K562 (cell line): ENCODE data around the gene EFCAB10. TPM values are rescaled to one million over a fixed set of nuclear protein-coding genes. Genes with fewer than 3 reads are reported as not detected.

Source experiments
- ATAC-seq: fragments of 200-7000 bp; cut with Tn5 transposase; 3 replicates; pipeline ENCODE4 v1.9.1; 2020; ENCODE audit warnings: moderate library complexity
- BruUV-seq: library from RNA; stranded (reverse); fragments of 400-500 nt; replicated peaks from 2 replicates; lab custom pipeline; 2021; lab: Mats Ljungman, UMichigan
- CTCF ChIA-PET: fragments of 300-600 bp; formaldehyde crosslinking; extraction: SDS; loops from one replicate; lab custom pipeline; 2021; ENCODE audit warnings: low intra/inter-chr PET ratio; lab: Yijun Ruan, JAX
- POLR2A ChIA-PET: fragments of 300-600, 350-650 bp; sonication (Branson Sonifier 250); formaldehyde crosslinking; extraction: SDS; loops from one replicate; lab custom pipeline; 2021; ENCODE audit warnings: antibody characterized with exemption, inconsistent platforms; lab: Yijun Ruan, JAX
- DNase-seq, 4 experiments: peaks; one replicate each; pipeline versions ENCODE4 v3.0.0 to v3.0.0-alpha.2; 2011 to 2018; ENCODE audit warnings: low spot score in 3 of 4, mixed read lengths in 3 of 4; ENCODE audit errors: extremely low read depth in 1 of 4
- FAIRE-seq: peaks from 2 replicates; lab custom pipeline; 2011; peaks lifted over from hg19 to GRCh38; lab: Jason Lieb, UNC
- H2AFZ ChIP-seq: 2 replicates; pipeline ENCODE4 v1.6.0; 2011; ENCODE audit warnings: low read depth, low read length, control low read depth, inconsistent platforms
- H3K27ac ChIP-seq: fragments of 200-600 bp; 3 replicates; pipeline ENCODE4 v1.8.0; 2011; ENCODE audit warnings: low read depth, mild to moderate bottlenecking, control low read depth, inconsistent platforms, low read length, moderate library complexity, mixed read lengths; ENCODE audit errors: extremely low read depth
- H3K27me3 ChIP-seq, 2 experiments: fragments of 300-600 bp in 1 of 2; 2 replicates in 1 of 2; 3 replicates in 1 of 2; pipeline versions ENCODE4 v1.6.0 to v1.8.0; 2011; ENCODE audit warnings: inconsistent platforms in 2 of 2, low read length in 2 of 2, mild to moderate bottlenecking in 1 of 2, mixed read lengths in 1 of 2, moderate library complexity in 1 of 2; ENCODE audit not compliant: control insufficient read depth in 2 of 2, insufficient read depth in 2 of 2
- H3K36me3 ChIP-seq: fragments of 300-600 bp; 3 replicates; pipeline ENCODE4 v1.8.0; 2011; ENCODE audit warnings: mild to moderate bottlenecking, low read length, inconsistent platforms; ENCODE audit not compliant: control insufficient read depth, insufficient read depth
- H3K4me1 ChIP-seq, 2 experiments: fragments of 200-600 bp in 1 of 2; replicated peaks in 1 of 2; 2 replicates in 1 of 2; 3 replicates in 1 of 2; pipeline versions ENCODE4 v1.5.1 to v1.8.0; 2011; ENCODE audit warnings: inconsistent platforms in 2 of 2, low read length in 2 of 2, mild to moderate bottlenecking in 1 of 2, mixed read lengths in 1 of 2, moderate library complexity in 1 of 2; ENCODE audit not compliant: control insufficient read depth in 2 of 2, insufficient read depth in 2 of 2
- H3K4me2 ChIP-seq: 2 replicates; pipeline ENCODE4 v1.6.1; 2011; ENCODE audit warnings: low read length, control low read depth, inconsistent platforms, mixed read lengths; ENCODE audit not compliant: insufficient read depth
- H3K4me3 ChIP-seq: fragments of 200-600 bp; sonication (generic), shearing (Covaris generic); 2 replicates; pipeline ENCODE4 v1.5.1; 2016; ENCODE audit warnings: control low read depth, inconsistent platforms
- H3K79me2 ChIP-seq: fragments of 200-600 bp; 3 replicates; pipeline ENCODE4 v1.8.0; 2011; ENCODE audit warnings: low read length, inconsistent platforms; ENCODE audit not compliant: control insufficient read depth, insufficient read depth
- H3K9ac ChIP-seq, 2 experiments: 2 replicates each; pipeline versions ENCODE4 v1.6.0 to v1.6.1; 2011; ENCODE audit warnings: low read depth in 2 of 2, low read length in 2 of 2, control low read depth in 1 of 2, inconsistent platforms in 1 of 2, mild to moderate bottlenecking in 1 of 2, mixed read lengths in 1 of 2; ENCODE audit not compliant: insufficient read depth in 1 of 2
- H3K9me1 ChIP-seq: one replicate; pipeline ENCODE4 v1.6.0; 2011; ENCODE audit warnings: inconsistent platforms, mild to moderate bottlenecking, low read length, moderate library complexity; ENCODE audit not compliant: control insufficient read depth, insufficient read depth
- H3K9me3 ChIP-seq: replicated peaks from 2 replicates; pipeline ENCODE4 v1.5.1; 2011; ENCODE audit warnings: low read depth, low read length, inconsistent platforms; ENCODE audit not compliant: control insufficient read depth, insufficient read depth
- H4K20me1 ChIP-seq: replicated peaks from 2 replicates; pipeline ENCODE4 v1.6.1; 2011; ENCODE audit warnings: low read length, inconsistent platforms, mixed read lengths; ENCODE audit not compliant: control insufficient read depth, insufficient read depth
- ELF2 ChIP-seq: fragments of 250-450 bp; sonication (Bioruptor Pico); IDR thresholded peaks from 2 replicates; pipeline ENCODE4 v1.5.0; 2021; ENCODE audit warnings: mild to moderate bottlenecking
- FOXM1 ChIP-seq, 2 experiments: fragments of 450-650 bp in 1 of 2; sonication (generic) in 1 of 2; formaldehyde crosslinking in 1 of 2; IDR thresholded peaks; 2 replicates each; pipeline versions ENCODE4 v1.6.1 to v1.9.0; 2017 to 2022; ENCODE audit warnings: low read depth in 2 of 2, mild to moderate bottlenecking in 2 of 2, missing genetic modification reagents in 1 of 2, moderate library complexity in 1 of 2
- MBD2 ChIP-seq: sonication (generic); IDR thresholded peaks from 2 replicates; pipeline ENCODE4 v1.6.1; 2016; ENCODE audit warnings: low read depth, borderline replicate concordance
- SMARCC2 ChIP-seq: fragments of 450-650 bp; IDR thresholded peaks from 2 replicates; pipeline ENCODE4 v1.6.1; 2017; ENCODE audit warnings: antibody characterized with exemption, moderate library complexity, mild to moderate bottlenecking, low read depth
- TBL1XR1 ChIP-seq, 2 experiments: IDR thresholded peaks; 2 replicates each; pipeline ENCODE4 v1.6.1; 2012; ENCODE audit warnings: improper control_type of control experiment in 2 of 2, low read length in 2 of 2, mild to moderate bottlenecking in 1 of 2
- TCF3 ChIP-seq: sonication (generic); formaldehyde crosslinking; IDR thresholded peaks from 2 replicates; pipeline ENCODE4 v1.4.0; 2020; ENCODE audit warnings: mild to moderate bottlenecking, missing genetic modification reagents
- ZNF76 ChIP-seq: fragments of 250-450 bp; sonication (Bioruptor Pico); IDR thresholded peaks from 2 replicates; pipeline ENCODE4 v1.4.0; 2020; ENCODE audit warnings: mild to moderate bottlenecking, moderate library complexity, borderline replicate concordance
- WGBS: fragments of 100-300 bp; shearing (Covaris generic); methylation state at CpG from one replicate; pipeline ENCODE4 v1.1.6; 2016; ENCODE audit warnings: low coverage, mixed read lengths; ENCODE audit not compliant: insufficient coverage; ENCODE audit errors: missing lambda C conversion rate; 5-methylcytosine and 5-hydroxymethylcytosine counted together
- in situ Hi-C: fragments of 300-500 bp; cut with MboI; formaldehyde crosslinking; loops from 4 replicates; pipeline ENCODE4 v1.15.0; 2018; ENCODE audit warnings: inconsistent platforms, mixed read lengths
- intact Hi-C: fragments of 100-400 bp; cut with micrococcal nuclease; formaldehyde crosslinking; loops from 2 replicates; pipeline ENCODE4 v1.14.2; 2022
- polyA plus RNA-seq, 8 experiments: library from polyadenylated mRNA; depleted of rRNA in 4 of 8; stranded (reverse) in 5 of 8; unstranded in 3 of 8; fragments of >200 nt; fragmentation: Nextera tagmentation in 2 of 8; fragmentation: Illumina TruSeq in 1 of 8; extraction: Ambion mirVana in 2 of 8; extraction: Trizol in 1 of 8; gene quantifications; 2 replicates each; pipeline versions ENCODE4 v1.2.1 to v1.2.3, GENCODE V29; 2011 to 2014; ENCODE audit warnings: inconsistent platforms in 1 of 8, missing spikeins in 1 of 8
- total RNA-seq, 7 experiments: library from RNA; depleted of rRNA in 6 of 7; stranded (reverse); fragments of >200 nt in 6 of 7; fragmentation: Illumina TruSeq in 2 of 7; extraction: Trizol in 2 of 7; gene quantifications; 2 replicates each; pipeline versions ENCODE4 v1.2.1 to v1.2.3, GENCODE V29; 2011 to 2021; ENCODE audit warnings: low replicate concordance in 1 of 7
- TF ChIP-seq, protein P1 (sequence below), 2 experiments: fragments of 450-650 bp in 1 of 2; sonication (generic) in 1 of 2; formaldehyde crosslinking in 1 of 2; IDR thresholded peaks in 1 of 2; conservative IDR thresholded peaks in 1 of 2; 2 replicates each; pipeline versions ENCODE4 v1.6.1 to v1.8.1; 2016 to 2023; ENCODE audit warnings: mild to moderate bottlenecking in 2 of 2, moderate library complexity in 2 of 2, inconsistent platforms in 1 of 2, missing genetic modification reagents in 1 of 2
- TF ChIP-seq, protein P2 (sequence below): sonication (generic); formaldehyde crosslinking; IDR thresholded peaks from 2 replicates; pipeline ENCODE4 v1.8.0; 2022; ENCODE audit warnings: mild to moderate bottlenecking, missing genetic modification reagents
- TF ChIP-seq, protein P3 (sequence below): fragments of 200-800 bp; sonication (Bioruptor generic); IDR thresholded peaks from 2 replicates; pipeline ENCODE4 v1.6.1; 2017; ENCODE audit warnings: missing genetic modification characterization, missing compliant biosample characterization

The EFCAB10 gene
- total and polyA plus RNA-seq, 9 of the 15 experiments (the other 6 are each of a cell fraction or from before 2014, with no cell fraction given), result 5.0 to 21.4 (median 16.8) TPM

DNA sequence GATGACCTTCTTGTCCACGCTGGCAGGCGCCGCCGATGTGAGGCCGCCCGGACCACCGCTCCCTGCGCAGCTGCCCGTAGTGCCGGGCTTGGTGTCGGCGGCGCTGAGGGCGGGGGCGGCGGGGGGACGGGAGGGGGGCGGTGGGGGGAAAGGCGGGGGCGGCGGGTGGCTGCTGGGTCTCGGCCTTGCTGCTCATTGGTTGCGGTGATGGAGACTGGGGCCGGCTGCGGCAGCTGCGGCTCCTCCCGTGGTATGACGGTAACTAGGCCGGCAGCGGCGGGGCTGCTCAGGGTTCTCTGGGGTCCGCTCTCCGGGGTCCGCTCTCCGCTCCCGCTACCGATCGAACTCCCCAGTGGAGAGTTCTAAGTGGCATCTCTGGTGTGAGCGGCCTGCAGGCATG lies 1.8 kb upstream of the EFCAB10 start:
- no peak for TF ChIP-seq TBL1XR1 (IDR thresholded peaks at IDR 0.05; ENCODE audit: low read length in 2 of 2)
- no peak for TF ChIP-seq FOXM1 (IDR thresholded peaks at IDR 0.05; ENCODE audit: low read depth)
- TF ChIP-seq FOXM1 (CRISPR knock-in tag; IDR thresholded peaks at IDR 0.05; ENCODE audit: low read depth), result no peak
- no peak for TF ChIP-seq ELF2 (CRISPR knock-in tag)
- no peak for TF ChIP-seq ZNF76 (CRISPR knock-in tag)
- TF ChIP-seq, protein P1, sequence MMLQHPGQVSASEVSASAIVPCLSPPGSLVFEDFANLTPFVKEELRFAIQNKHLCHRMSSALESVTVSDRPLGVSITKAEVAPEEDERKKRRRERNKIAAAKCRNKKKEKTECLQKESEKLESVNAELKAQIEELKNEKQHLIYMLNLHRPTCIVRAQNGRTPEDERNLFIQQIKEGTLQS (IDR thresholded peaks at IDR 0.05), result no peak
- TF ChIP-seq, protein P1 (CRISPR knock-in tag; conservative IDR thresholded peaks at IDR 0.05), result no peak
- TF ChIP-seq MBD2, result no peak
- TF ChIP-seq SMARCC2, result no peak
- TF ChIP-seq, protein P2, sequence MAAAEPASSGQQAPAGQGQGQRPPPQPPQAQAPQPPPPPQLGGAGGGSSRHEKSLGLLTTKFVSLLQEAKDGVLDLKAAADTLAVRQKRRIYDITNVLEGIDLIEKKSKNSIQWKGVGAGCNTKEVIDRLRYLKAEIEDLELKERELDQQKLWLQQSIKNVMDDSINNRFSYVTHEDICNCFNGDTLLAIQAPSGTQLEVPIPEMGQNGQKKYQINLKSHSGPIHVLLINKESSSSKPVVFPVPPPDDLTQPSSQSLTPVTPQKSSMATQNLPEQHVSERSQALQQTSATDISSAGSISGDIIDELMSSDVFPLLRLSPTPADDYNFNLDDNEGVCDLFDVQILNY (CRISPR knock-in tag), result no peak
- TF ChIP-seq, protein P3, sequence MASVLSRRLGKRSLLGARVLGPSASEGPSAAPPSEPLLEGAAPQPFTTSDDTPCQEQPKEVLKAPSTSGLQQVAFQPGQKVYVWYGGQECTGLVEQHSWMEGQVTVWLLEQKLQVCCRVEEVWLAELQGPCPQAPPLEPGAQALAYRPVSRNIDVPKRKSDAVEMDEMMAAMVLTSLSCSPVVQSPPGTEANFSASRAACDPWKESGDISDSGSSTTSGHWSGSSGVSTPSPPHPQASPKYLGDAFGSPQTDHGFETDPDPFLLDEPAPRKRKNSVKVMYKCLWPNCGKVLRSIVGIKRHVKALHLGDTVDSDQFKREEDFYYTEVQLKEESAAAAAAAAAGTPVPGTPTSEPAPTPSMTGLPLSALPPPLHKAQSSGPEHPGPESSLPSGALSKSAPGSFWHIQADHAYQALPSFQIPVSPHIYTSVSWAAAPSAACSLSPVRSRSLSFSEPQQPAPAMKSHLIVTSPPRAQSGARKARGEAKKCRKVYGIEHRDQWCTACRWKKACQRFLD, result no peak
- no peak for TF ChIP-seq TCF3 (CRISPR knock-in tag)
- H3K36me3 ChIP-seq, result no peaks in the 10 kb centered on the region; the same call in 2 of the 3 replicates
- WGBS, result 94% methylated on average over 18 of the region's 39 CpGs
- no peak overlapping the region for H3K4me2 ChIP-seq
- FAIRE-seq (no peak), ATAC-seq (no peak), DNase-seq (no peak)
- H3K9ac ChIP-seq, result no peak overlapping the region
- H2AFZ ChIP-seq, result no peak overlapping the region
- in situ Hi-C loops, result no loop called here
- POLR2A ChIA-PET, result no interaction called here
- no peak overlapping the region for H3K27ac ChIP-seq
- intact Hi-C loops, result no loop called here
- H4K20me1 ChIP-seq, result no peaks in the 10 kb centered on the region
- H3K27me3 ChIP-seq, result no peaks in the 10 kb centered on the region
- peaks cover 3 to 13% of the 10 kb centered on the region in 2 experiments; a peak in 4 of 5 replicates for H3K4me1 ChIP-seq
- BruUV-seq, result no TSS peak
- H3K79me2 ChIP-seq, result no peaks in the 10 kb centered on the region
- H3K9me1 ChIP-seq, result no peaks in the 10 kb centered on the region
- H3K9me3 ChIP-seq, result peaks cover 13% of the 10 kb centered on the region; the same call in 1 of the 2 replicates
- CTCF ChIA-PET, result no interaction called here
- no peak overlapping the region for H3K4me3 ChIP-seq
